SK-N-MC (cell line): ENCODE measurements around the gene PRMT3.
"Not testable (repeated sequence)": the region's sequence is repeated elsewhere in the genome, so short reads cannot be mapped to it uniquely, and the experiment has no call there.

Experiments
- DNase-seq: peaks from one replicate; pipeline ENCODE4 v3.0.0-alpha.2; 2011; ENCODE audit warnings: low read depth, low spot score
- H3K27ac ChIP-seq: fragments of 200-600 bp; sonication (generic); 2 replicates; pipeline ENCODE4 v1.5.1; 2016; ENCODE audit warnings: mixed run types
- H3K36me3 ChIP-seq: fragments of 200-600 bp; sonication (generic); 2 replicates; pipeline ENCODE4 v1.6.1; 2017; ENCODE audit warnings: antibody characterized with exemption, low read length, mixed read lengths; ENCODE audit not compliant: insufficient read depth
- H3K4me3 ChIP-seq: fragments of 200-600 bp; sonication (generic); 2 replicates; pipeline ENCODE4 v1.5.1; 2016
- H3K9ac ChIP-seq: fragments of 200-600 bp; sonication (generic); 2 replicates; pipeline ENCODE4 v1.8.0; 2017; ENCODE audit warnings: mixed run types, mixed read lengths; ENCODE audit not compliant: insufficient read length
- H3K9me3 ChIP-seq: fragments of 200-600 bp; sonication (generic); 2 replicates; pipeline ENCODE4 v1.6.1; 2017; ENCODE audit warnings: low read depth, mild to moderate bottlenecking, antibody characterized with exemption, low read length, moderate library complexity, mixed read lengths
- EZH2 ChIP-seq: fragments of 200-600 bp; sonication (generic); IDR thresholded peaks from one replicate; pipeline ENCODE4 v1.6.1; 2017; ENCODE audit warnings: antibody characterized with exemption
- FOXP2 ChIP-seq: optimal IDR thresholded peaks from 2 replicates; pipeline ENCODE3; 2011; ENCODE audit warnings: mild to moderate bottlenecking, moderate library complexity; ENCODE audit not compliant: insufficient read depth; ENCODE audit errors: extremely low read length, control extremely low read depth
- POLR2AphosphoS5 ChIP-seq: IDR thresholded peaks from 2 replicates; pipeline ENCODE4 v1.6.1; 2012; ENCODE audit warnings: mild to moderate bottlenecking, low read depth, low read length, borderline replicate concordance

Gene PRMT3

DNA sequence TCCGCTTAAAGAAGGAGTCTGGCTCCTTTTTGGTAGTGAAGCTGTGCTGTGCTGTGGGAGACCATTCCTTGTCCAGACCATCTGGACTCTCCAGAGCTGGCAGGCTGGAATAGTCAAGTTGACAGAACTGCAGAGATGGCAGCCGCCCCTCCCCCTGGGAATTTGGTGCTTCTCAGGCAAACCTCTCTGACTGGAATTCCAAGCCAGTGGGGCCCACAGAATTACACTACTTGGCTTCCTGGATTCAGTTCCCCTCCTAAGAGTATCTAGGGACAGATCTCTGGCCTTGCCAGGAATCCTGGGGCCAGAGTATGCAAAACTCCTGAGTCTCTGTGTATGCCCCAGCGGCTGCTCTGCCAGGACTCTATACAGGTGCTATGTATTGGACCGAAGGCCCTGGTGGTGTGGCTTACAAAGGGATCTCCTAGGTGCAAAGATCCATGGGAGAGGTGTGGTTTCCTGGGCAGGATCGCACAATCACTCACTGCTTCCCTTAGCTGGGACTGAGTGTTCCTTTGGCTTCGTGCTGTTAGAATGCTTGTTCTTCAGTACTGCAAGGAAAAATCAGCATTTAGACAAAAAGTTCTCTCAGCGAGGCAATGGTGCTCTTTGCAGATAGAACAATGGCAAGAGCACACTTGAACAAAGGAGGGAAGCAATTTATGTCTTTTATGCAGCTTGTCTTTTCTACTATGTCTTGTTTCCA is 86.8 kb downstream of the PRMT3 start:
- no peak for TF ChIP-seq FOXP2
- TF ChIP-seq EZH2: no peak
- TF ChIP-seq POLR2AphosphoS5: no peak
- no peak overlapping the region for H3K9ac ChIP-seq
- H3K9me3 ChIP-seq: no peaks in the 10 kb centered on the region
- DNase-seq: no peak
- H3K4me3 ChIP-seq: no peak overlapping the region
- peaks cover 7% of the 10 kb centered on the region; the same call in 1 of the 2 replicates for H3K36me3 ChIP-seq
- H3K27ac ChIP-seq: no peak overlapping the region

DNA sequence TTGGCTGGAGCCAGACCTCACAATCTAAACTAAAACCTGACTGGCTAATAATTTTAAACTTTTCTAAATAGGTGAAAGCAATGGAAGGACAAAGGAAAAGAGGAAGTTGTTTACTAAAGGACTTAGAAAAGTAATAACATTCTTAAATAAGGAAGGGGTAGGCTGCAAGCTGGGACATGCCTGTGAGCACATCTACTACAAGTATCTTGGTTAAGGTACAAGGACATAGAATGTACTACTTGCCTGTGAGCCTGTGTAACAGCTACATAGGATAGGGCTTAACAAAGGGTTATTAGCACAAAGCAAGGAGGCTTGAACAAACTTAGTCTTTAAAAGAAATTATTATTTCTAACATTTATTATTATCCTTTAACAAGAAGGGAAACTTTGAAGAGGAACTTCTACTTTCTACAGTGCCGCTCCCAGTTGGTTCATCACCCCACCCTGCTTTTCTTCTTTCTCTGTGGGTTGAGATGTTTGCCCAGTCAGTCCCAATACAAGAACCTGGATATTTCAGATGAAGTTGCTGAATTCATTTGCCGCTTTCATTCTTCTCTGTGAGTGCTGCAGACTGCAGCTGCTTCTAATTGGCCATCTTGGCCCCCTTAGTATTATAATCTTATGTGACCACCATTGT is 87.5 kb downstream of the PRMT3 start:
- Histone ChIP-seq H3K9me3 (no peaks in the 10 kb centered on the region), H3K9ac (no peak overlapping the region), H3K4me3 (no peak overlapping the region), H3K27ac (no peak overlapping the region), H3K36me3 (peaks cover 5% of the 10 kb centered on the region; the same call in 1 of the 2 replicates)
- no peak for TF ChIP-seq FOXP2
- TF ChIP-seq EZH2: no peak
- no peak for TF ChIP-seq POLR2AphosphoS5
- DNase-seq: no peak

DNA sequence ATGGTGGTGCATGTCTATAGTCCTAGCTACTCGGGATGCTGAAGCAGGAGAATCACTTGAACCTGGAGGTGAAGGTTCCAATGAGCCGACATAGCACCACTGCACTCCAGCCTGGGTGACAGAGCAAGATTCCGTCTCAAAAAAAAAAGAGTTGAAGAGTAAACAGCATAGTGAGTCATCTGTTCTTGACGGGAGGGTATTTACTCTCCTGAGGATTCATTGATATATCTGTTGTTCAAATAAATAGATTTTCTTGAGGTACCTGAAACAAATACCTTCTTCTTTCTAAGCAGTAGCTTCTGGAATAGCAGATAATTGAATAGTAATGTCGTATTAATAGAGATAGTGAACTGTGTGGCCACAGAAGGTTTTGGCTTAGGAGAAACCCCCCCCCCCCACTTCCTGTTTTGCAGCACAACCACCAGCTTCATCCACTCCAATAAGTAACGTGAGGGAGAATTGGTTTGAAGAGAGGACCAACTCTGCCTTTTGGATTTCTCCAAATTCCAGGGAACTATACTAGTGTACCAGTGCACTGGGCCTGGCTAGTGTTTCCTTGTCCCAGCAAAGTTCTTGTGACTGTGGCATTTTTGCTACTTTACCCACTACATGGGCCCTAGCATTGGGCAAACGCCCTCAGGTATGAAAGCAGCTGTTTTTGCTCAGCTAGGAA is 90.0 kb downstream of the PRMT3 start:
- TF ChIP-seq EZH2 (no peak), FOXP2 (no peak), POLR2AphosphoS5 (no peak)
- Histone ChIP-seq H3K36me3 (no peaks in the 10 kb centered on the region), H3K9ac (no peak overlapping the region), H3K4me3 (no peak overlapping the region), H3K9me3 (no peaks in the 10 kb centered on the region), H3K27ac (no peak overlapping the region)
- no peak for DNase-seq

DNA sequence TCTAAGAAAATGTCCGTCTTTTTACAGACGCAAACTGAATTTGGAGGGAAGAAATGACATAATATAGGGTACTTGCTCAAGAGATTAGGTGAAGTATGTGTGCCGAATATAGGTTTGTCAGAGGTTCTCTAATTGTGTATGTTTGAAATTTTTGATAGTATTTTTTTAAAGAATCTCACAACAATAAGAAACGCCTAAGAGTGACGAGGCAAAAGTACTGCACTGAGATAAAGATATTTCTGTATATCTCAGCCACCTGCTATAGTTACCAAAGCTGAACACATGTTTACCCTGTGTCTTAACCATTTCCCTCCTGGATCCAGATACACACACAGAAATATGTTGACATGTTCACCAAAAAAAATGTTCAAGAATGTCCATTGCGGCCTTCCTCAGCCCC is 92.0 kb downstream of the PRMT3 start:
- TF ChIP-seq EZH2 (no peak), POLR2AphosphoS5 (no peak), FOXP2 (no peak)
- H3K9me3 ChIP-seq: no peaks in the 10 kb centered on the region
- DNase-seq: no peak
- H3K9ac ChIP-seq: no peak overlapping the region
- no peak overlapping the region for H3K4me3 ChIP-seq
- H3K36me3 ChIP-seq: no peaks in the 10 kb centered on the region
- no peak overlapping the region for H3K27ac ChIP-seq

DNA sequence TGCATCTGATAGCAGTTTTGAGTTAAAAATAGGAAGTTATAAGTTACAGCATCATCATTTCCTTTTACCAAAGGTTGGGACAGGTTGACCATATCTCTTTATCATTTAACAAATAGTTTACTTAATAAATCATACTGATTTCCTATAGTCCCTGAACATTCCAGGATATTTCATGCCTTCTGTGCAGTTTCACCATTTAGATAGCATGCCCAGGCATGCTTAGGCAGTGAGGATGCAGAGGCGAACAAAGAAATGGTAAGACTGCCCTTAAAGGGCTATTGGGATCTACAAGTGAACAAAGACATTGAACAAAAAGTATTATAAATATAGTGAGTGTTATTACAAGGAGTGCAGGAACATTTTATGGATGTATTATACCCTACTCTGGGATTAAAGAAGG is 96.4 kb downstream of the PRMT3 start:
- Histone ChIP-seq H3K4me3 (no peak overlapping the region), H3K27ac (no peak overlapping the region), H3K36me3 (peaks cover 9% of the 10 kb centered on the region; the same call in 1 of the 2 replicates), H3K9ac (no peak overlapping the region), H3K9me3 (no peaks in the 10 kb centered on the region)
- no peak for TF ChIP-seq POLR2AphosphoS5
- TF ChIP-seq EZH2: no peak
- TF ChIP-seq FOXP2: no peak
- no peak for DNase-seq

DNA sequence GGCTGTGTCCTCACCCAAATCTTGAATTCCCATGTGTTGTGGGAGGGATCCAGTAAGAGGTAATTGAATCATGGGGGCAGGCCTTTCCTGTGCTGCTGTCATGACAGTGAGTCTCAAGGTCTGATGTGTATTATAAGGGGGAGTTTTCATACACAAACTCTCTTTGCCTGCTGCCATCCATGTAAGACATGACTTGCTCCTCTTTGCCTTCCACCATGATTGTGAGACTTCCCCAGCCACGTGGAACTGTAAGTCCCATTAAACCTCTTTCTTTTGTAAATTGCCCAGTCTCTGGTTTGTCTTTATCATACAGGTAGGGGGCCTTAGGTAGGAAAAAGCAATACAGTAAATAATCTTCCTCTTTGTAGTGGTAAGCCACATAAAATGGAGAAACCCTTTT is 96.9 kb downstream of the PRMT3 start:
- not testable (repeated sequence) for H3K36me3 ChIP-seq, H3K9ac ChIP-seq, H3K27ac ChIP-seq, DNase-seq, H3K4me3 ChIP-seq, H3K9me3 ChIP-seq

DNA sequence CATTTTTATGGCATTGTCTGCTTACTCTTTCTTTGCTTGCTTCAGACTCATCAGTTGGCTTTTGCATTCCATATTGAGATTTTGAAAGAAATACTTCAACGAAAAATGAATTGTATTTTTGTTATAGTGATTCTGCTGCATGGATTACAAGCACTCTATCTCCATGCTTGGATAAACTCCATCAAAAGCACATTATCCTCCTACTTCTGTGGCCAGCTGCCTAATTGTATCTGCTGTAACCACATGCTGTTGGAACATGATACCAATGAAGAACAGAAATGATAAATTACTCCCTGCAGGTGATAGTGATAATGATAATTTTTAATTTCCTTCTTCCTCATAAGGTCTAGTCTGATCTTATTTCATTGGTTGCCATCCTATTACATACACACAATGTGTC is 100.8 kb downstream of the PRMT3 start:
- DNase-seq: no peak
- peaks cover 9% of the 10 kb centered on the region; the same call in 1 of the 2 replicates for H3K36me3 ChIP-seq
- H3K4me3 ChIP-seq: no peak overlapping the region
- no peak overlapping the region for H3K9ac ChIP-seq
- no peak for TF ChIP-seq FOXP2
- TF ChIP-seq POLR2AphosphoS5: no peak
- no peak for TF ChIP-seq EZH2
- no peaks in the 10 kb centered on the region for H3K9me3 ChIP-seq
- no peak overlapping the region for H3K27ac ChIP-seq

DNA sequence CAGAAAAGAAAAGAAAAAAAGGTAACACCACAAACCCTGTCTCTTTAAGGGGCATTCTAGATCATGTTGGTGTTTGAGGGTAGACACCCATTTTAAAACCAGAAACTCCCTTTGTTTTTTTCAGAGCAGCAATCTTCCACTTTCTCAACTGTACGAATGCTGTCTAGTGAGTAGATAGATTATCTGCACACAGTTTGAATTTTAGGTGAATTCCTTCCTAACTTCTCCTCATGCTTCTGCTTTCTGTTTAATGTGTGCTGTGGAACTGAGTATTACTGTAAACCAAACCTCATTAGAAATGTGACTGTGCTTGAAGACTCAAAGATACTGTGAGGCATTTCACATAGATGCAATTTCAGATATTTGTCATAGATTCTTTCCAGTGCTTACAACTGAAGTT is 102.4 kb downstream of the PRMT3 start:
- no peak for TF ChIP-seq EZH2
- TF ChIP-seq POLR2AphosphoS5: no peak
- no peak for TF ChIP-seq FOXP2
- H3K4me3 ChIP-seq: no peak overlapping the region
- DNase-seq: no peak
- H3K9me3 ChIP-seq: no peaks in the 10 kb centered on the region
- H3K9ac ChIP-seq: no peak overlapping the region
- no peak overlapping the region for H3K27ac ChIP-seq
- peaks cover 8% of the 10 kb centered on the region; the same call in 1 of the 2 replicates for H3K36me3 ChIP-seq
